IPS-11a (cell line): Measurements from ENCODE around the gene TFEB.

Experiments
- H3K4me3 ChIP-seq: one replicate; pipeline ENCODE4 v1.5.1; 2013; ENCODE audit warnings: low read depth, low read length, control low read depth

The TFEB gene

GRCh38 chr6:41740366-41741162 is 5.2 kb upstream of the TFEB start:
- H3K4me3 ChIP-seq, result no peak overlapping the region

DNA sequence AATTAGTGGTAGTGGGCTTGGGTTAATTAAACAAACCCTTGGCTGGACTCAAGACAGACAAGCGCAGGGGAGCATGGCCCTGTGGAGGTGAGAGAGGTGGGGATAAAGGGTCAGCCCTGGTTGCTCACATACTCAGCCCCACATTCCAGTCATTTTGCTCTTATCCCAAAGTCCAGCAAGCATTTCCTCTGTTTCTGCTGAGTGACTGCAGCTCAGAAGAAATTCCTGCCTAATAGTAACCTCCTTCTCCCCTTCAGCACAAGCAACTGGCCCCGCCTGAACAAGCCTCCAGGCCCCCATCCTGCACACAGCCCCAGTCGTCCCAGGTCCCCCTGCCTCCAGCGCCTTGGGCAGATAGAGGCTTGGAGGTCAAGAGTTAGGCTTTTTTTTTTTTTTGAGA is 3.6 kb upstream of the TFEB start:
- no peak overlapping the region for H3K4me3 ChIP-seq

DNA sequence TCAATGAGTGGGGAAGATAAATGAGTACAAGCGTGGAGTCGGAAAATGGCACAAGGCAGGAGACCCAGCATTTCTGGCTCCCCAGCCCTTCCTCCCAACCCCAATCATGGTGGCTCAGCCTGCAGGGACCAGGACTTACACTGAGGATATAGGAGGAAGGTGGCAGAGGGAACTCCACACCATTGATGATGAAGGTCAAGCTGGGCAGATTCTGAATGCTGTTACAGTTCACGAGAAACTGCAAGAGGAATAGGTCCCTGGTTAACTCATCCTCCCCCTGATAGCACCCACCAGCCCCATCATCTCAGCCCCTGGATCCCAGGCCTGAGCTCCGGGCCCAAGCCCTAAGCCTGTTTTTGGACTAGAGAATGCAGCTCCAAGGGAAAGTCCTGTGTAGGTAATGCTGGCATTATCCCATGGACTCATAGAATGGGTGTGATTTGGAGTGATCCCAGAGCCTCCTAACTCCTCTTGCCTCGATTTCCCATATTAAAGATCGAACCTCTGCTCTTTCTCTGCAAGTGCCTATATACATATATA is 2.3 kb upstream of the TFEB start:
- no peak overlapping the region for H3K4me3 ChIP-seq

DNA sequence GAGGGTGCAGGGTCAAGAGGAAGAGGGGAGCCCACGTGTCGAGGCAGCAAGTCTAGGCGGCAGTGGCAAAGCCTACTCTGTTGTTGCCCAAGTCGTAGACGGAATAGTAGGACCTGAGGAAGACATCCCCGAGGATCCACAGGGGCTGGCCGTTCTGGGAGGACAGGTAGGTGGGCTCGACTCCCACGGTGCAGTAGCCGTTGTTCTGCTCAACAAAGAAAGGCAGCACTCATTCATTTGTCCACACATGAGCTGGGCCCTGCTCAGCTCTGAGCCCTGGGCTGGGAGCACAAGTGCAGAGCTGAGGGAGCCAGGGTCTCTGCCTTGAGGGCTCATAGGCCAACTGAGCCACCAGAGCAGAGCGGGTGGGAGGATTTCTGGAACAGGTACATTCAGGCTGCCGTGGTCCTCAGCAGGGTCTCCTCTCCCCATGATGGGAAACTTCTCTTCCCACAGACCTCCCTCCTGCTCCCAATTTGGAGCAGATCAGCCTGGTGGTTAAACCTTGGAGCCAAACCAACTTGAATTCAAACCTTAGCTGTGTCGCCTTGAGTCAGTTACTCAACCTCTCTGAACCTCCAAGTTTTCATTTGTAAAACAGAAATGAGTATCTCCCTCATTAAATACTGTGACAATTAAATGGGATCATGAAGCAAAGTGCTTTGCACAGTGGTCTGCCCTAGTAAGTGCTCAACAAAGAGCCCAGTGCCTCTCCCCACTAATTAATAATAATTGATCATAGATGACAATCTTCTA is 1.6 kb upstream of the TFEB start:
- H3K4me3 ChIP-seq, result no peak overlapping the region

- H3K4me3 ChIP-seq, result no peak overlapping the region
Observed at GRCh38 chr6:41736186-41736733, 852 bp upstream of the TFEB start.

GRCh38 chr6:41734666-41735426 is 562 bp downstream of the TFEB start:
- H3K4me3 ChIP-seq, result peak overlapping the region; percentile 41

GRCh38 chr6:41733707-41734665 is 1.4 kb downstream of the TFEB start:
- peak overlapping the region; percentile 41 for H3K4me3 ChIP-seq

DNA sequence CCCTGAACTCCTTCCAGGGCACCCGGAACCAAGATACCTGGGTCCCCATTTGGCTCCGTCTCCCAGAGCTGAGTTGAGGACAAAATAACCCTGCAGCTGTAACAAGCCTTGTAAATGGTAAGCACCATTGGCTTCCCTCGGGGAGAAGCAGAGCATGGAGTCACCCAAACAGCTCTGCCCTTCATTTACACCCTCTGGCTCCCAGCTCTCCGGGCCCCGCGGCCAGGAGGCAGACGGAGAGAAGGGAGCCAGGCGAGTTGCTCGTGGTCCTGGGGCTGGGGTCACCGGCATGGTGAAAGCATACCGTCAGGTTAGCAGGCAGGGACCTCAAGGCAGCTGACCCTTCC is 2.1 kb downstream of the TFEB start:
- peak overlapping the region; percentile 28 for H3K4me3 ChIP-seq

DNA sequence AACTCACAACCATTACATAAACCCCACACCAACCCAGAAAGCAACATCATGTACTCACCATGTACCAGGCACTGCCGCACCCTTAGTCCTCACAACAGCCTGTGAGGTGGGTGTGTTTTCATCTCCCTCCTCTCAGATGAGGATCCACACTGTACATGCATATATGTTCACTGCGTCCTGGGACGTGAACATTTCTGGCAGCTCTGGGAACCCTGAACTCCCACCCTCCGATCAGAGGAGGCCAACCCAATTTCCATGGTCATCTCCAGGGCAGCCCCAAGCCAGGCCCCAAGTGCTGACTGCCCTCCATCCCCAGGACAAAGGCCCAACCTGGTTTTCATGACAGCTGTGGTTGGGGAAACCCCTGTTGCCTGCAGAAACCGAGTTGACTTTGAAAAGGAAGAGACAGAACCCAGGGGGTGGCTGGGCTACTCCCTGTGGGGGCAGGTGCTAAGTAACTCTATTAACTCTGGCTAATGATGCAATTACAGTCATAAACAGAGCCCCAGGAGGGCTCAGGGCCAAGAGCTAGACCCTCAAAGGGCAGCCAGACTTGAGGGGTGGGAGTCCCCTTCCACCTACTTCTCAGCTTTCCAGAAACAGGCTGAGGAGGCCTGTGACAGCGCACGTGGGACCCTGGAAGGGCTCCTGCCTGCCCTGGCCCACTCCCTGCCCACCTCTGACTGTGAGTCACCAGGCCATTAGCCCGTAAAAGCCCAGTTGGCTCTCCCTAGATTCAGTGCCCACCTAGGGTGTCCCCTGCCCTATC is 2.6 kb downstream of the TFEB start:
- H3K4me3 ChIP-seq, result no peak overlapping the region

DNA sequence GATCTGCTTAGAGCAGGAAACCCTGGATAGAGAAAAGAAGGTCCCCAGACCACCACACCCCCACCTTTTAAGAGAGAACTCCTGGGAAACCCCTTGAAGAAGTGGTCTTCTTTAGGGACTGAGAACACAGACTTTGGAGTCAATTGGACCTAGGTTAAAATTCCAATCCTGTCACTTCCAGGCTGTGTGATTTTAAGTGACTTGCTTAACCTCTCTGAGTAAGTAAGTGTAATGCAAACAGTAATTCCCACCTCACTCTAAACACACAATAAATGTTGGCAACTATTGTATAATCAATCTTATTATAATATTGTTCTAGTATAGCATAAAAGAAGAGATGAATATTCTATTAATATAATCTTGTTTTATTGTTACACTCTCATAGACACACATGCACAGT is 3.3 kb downstream of the TFEB start:
- H3K4me3 ChIP-seq, result no peak overlapping the region

GRCh38 chr6:41731561-41732086 is 3.8 kb downstream of the TFEB start:
- no peak overlapping the region for H3K4me3 ChIP-seq

DNA sequence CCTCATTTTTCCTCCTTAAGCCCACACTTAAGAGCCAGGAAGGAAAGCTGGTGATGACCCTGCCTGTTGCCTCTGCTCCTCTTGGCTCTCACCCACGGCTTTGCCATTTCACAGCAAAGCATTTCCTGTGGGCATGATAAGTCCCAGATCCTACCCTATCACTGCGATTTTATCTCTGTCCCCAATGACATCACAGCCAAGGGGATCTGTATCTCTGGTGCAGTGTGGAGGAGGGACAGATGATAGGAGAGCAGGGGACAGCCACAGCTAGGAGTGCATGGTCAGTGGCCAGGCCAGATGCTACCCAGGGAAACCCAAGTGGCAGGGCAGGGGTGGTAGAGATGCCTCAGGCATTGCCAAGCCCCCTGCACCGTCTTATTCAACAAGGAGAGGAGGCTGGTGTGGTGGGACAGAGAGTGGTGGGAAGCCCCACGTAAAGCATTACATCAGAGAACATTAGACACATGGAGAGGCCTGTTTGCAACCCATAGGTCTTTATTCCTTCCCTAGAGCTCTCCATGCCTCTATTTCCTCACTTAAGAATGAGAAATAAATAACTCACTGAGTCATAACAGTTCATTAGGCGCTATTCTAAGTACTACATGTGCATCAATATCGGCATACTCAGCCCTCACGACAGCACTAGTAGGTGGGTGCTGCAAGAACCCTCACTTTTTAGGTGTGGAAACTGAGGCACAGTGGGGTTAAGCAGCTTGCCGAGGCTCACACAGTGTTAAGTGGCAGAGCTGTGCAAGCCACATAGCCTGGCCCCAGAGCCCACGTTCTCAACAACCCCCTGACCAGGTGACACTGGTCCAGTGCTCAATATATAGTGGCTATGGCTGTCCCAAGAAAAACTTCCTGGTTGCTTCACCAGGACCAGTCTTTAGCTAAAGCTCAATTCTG is 4.6 kb downstream of the TFEB start:
- no peak overlapping the region for H3K4me3 ChIP-seq

DNA sequence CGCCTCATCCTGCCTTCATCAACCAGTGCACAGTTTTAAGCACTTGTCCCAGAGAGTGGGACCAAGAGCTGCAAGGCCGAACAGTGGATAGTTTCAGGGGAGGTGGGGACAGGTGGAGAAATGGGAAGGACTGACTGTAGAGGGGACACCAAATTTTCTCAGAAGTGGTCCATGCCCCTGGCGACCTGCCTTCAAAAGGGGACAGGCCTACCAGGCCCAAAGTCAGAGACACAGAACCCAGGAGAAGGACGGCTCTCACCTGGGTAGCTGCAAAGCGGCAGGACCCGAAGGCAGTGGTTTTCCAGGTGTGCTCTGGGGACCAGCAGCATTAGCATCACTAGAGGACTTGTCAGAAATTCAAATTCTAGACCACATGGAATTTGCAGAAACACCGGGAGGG is 5.8 kb downstream of the TFEB start:
- H3K4me3 ChIP-seq, result no peak overlapping the region

- no peak overlapping the region for H3K4me3 ChIP-seq
Observed at GRCh38 chr6:41728954-41729353, 6.5 kb downstream of the TFEB start.

GRCh38 chr6:41728073-41728936 is 7.1 kb downstream of the TFEB start:
- H3K4me3 ChIP-seq, result no peak overlapping the region

DNA sequence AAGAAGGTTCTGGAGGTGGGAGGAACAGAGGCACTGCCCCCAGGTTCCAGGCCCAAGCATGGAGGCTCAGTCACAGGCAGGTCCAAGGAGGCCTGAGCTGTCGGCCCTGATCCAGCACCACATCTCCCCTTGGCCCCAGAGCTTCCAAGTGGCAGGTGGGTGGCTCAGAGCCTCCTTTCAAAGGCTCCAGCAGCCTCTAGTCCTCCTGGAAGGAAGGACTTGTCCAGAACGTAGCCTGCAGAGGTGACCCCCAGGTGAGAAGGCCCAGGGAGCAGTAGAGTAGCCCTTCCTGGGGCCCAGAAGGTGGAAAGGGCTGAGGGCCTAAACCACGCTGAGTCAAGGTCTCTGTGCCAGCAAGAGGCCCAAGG is 7.7 kb downstream of the TFEB start:
- H3K4me3 ChIP-seq, result no peak overlapping the region

- H3K4me3 ChIP-seq, result no peak overlapping the region
Observed at GRCh38 chr6:41726876-41727275, 8.5 kb downstream of the TFEB start.
